Nucleus accumbens (tissue), 56 donors: ENCODE data around the gene FLNC.

Experiments used
- DNase-seq, 56 donors: peaks; one replicate each; lab custom pipeline; 2025; lab: John Stamatoyannopoulos, UW

FLNC gene

GRCh38 chr7:128842674-128843641, 12.8 kb downstream of the FLNC start:
- no peak for DNase-seq

GRCh38 chr7:128843938-128844621, 13.9 kb downstream of the FLNC start:
- DNase-seq, result no peak

- DNase-seq, result no peak
These were observed 14.6 kb downstream of the FLNC start for GRCh38 chr7:128844777-128845311.

- no peak for DNase-seq
These were observed 15.3 kb downstream of the FLNC start for GRCh38 chr7:128845475-128845874.

GRCh38 chr7:128845987-128846386, 15.8 kb downstream of the FLNC start:
- no peak for DNase-seq

- no peak for DNase-seq
These were observed 16.7 kb downstream of the FLNC start for GRCh38 chr7:128846781-128847444.

- DNase-seq, result no peak
These were observed 17.6 kb downstream of the FLNC start for GRCh38 chr7:128847721-128848211.

GRCh38 chr7:128848289-128849155, 18.3 kb downstream of the FLNC start:
- no peak for DNase-seq

- DNase-seq, result no peak
These were observed 18.9 kb downstream of the FLNC start for GRCh38 chr7:128849156-128849515.

- DNase-seq, result no peak
These were observed 19.7 kb downstream of the FLNC start for GRCh38 chr7:128849804-128850490.

- DNase-seq, result no peak
These were observed 22.5 kb downstream of the FLNC start for GRCh38 chr7:128852537-128853254.

GRCh38 chr7:128853799-128854198, 23.6 kb downstream of the FLNC start:
- DNase-seq, result no peak

- no peak for DNase-seq
These were observed 24.2 kb downstream of the FLNC start for GRCh38 chr7:128854396-128854795.

GRCh38 chr7:128855559-128855958, 25.4 kb downstream of the FLNC start:
- DNase-seq, result no peak

- no peak for DNase-seq
These were observed 26.0 kb downstream of the FLNC start for GRCh38 chr7:128856001-128856718.

- DNase-seq, result no peak
These were observed 28.4 kb downstream of the FLNC start for GRCh38 chr7:128858380-128859231.
